GM10248 (cell line): ENCODE measurements around the gene KDM4C.

ENCODE experiments used
- CTCF ChIA-PET: fragments of 300-600 bp; sonication (Branson Sonifier 250); formaldehyde crosslinking; extraction: SDS; loops from one replicate; lab custom pipeline; 2021; ENCODE audit warnings: antibody characterized with exemption; lab: Yijun Ruan, JAX
- POLR2A ChIA-PET: fragments of 350-650 bp; sonication (Branson Sonifier 250); formaldehyde crosslinking; extraction: SDS; loops from one replicate; lab custom pipeline; 2020; ENCODE audit warnings: antibody characterized with exemption; lab: Yijun Ruan, JAX
- DNase-seq: peaks from one replicate; pipeline ENCODE4 v3.0.0; 2012; ENCODE audit errors: extremely low spot score
- TF ChIP-seq, protein P1 (sequence below): IDR thresholded peaks from 2 replicates; pipeline ENCODE4 v1.5.1; 2012; ENCODE audit warnings: mild to moderate bottlenecking, low read depth; ENCODE audit errors: extremely low read depth, missing control alignments, control extremely low read depth

KDM4C gene

DNA sequence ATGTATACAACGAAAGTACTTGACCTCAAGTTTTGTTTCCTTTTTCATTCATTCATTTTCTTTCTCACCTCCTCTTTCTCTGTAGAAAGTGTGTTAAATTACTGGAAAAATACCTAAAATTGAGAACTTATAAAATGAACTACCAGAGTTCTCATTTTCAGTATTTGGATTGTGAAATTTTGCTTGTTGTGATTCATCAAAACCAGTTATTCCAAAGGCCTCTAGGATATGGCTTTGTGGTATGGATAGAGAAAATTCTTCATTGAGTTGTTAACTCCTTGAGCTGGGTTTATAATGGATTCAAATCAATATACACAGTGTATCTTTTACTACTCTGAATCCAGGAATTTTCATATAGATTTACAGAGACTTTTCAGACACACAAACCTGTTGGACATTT, 287.6 kb downstream of the KDM4C start:
- DNase-seq, result no peak
- TF ChIP-seq, protein P1, sequence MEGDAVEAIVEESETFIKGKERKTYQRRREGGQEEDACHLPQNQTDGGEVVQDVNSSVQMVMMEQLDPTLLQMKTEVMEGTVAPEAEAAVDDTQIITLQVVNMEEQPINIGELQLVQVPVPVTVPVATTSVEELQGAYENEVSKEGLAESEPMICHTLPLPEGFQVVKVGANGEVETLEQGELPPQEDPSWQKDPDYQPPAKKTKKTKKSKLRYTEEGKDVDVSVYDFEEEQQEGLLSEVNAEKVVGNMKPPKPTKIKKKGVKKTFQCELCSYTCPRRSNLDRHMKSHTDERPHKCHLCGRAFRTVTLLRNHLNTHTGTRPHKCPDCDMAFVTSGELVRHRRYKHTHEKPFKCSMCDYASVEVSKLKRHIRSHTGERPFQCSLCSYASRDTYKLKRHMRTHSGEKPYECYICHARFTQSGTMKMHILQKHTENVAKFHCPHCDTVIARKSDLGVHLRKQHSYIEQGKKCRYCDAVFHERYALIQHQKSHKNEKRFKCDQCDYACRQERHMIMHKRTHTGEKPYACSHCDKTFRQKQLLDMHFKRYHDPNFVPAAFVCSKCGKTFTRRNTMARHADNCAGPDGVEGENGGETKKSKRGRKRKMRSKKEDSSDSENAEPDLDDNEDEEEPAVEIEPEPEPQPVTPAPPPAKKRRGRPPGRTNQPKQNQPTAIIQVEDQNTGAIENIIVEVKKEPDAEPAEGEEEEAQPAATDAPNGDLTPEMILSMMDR, result no peak
- ChIA-PET POLR2A (no interaction called here), CTCF (interaction anchor here (1.1 to 1.8 kb wide), 4 partner anchors 8 to 28 kb away, joined by 3 to 5 read pairs (median 4); no protein-coding TSS in a partner anchor)

DNA sequence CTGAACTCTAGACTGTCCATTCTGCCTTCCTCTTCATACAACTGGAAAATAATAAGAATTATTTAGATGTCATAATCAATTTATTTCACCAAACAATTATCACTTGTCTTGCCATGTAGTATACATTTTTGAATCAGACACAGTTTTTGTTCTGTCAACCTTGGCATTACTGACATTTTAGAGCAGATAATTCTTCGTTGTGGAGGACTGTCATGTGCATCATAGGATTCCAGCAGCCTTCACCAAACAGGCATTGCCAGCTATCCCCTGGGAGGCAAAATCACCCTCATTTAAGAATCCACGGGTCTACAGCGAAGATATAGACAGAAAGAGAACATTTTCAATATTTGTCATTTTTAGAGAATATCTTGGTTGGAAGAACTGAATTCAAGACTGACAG, 293.9 kb downstream of the KDM4C start:
- ChIA-PET CTCF (interaction anchor here (1.1 to 2.1 kb wide), 6 partner anchors 11 to 485 kb away, joined by 3 to 14 read pairs (median 6); no protein-coding TSS in a partner anchor), POLR2A (no interaction called here)
- no peak for DNase-seq
- TF ChIP-seq, protein P1, result no peak

DNA sequence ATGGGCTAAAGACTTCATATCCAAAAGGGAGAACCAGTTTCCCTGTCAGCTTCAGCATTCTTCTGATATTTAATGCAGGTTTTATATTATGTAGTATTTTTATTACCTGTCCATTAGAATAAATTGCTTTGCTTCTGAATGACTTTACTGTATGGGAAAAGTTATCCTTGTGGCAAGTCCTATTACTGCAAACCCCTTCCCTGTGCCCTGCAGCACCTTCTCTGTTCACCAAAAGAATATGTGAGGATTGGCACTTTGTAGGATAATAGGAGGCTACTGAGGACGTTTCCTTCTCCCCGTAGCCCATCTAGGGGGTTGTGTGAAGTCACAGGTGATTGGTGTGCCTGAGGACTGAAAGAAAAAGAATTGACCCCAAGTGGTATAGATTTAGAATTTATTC, 296.1 kb downstream of the KDM4C start:
- POLR2A ChIA-PET, result no interaction called here
- CTCF ChIA-PET, result interaction anchor here (1.2 to 1.8 kb wide), 4 partner anchors 10 to 519 kb away, joined by 3 to 6 read pairs (median 5); no protein-coding TSS in a partner anchor
- TF ChIP-seq, protein P1, result no peak
- no peak for DNase-seq

DNA sequence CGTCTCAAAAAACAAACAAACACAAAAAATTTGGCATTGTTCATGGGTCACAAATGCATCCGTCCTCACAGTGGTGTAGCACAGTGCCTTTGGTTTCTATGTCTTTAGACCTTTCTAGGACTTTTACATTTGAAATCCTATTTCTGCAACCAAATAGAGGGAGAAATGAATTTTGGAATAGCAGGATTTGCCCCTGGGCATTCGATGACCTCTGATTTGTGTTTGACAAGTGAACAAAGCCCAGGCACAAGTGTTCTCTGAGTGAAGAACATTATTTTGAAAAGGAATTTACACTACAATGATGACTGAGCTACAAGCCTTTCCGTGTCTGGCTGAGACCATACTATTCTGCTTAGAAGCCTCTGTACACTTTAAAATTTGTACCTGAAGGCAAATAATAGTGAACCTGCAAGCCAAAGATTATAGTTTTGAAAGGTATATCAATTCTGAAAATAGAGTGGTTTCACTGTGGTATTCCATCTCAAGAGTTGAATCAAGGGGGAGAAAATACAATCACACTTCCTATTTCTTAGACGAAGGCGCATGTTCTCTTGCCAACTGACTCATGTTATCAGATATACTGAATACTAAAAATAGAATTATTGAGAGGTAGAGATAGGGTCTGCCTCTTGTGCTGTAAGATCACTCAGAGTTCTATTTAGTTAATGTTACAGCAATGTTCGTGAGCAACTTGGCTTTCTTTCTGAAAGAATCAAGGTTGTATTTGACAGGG, 297.6 kb downstream of the KDM4C start:
- ChIA-PET POLR2A (no interaction called here), CTCF (no interaction called here)
- TF ChIP-seq, protein P1, result no peak
- peak; percentile 6 for DNase-seq

DNA sequence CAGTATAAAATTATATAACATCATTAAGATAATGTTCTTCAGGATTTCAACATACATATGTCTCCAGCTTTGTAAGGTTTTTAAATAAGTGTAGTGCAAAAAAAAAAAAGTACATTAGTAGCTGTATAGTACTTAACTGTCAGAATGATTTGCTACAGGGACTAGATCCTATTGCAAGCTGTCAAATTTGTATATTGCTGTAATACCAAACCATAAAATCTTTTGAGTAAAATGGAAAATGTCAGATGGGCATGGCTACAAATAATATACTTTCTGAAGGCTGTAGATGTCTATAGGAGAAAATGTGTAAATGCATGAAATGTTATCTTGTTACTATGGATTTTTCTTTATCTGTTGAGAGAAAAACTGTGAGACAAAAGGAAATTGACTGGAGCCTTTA, 298.5 kb downstream of the KDM4C start:
- POLR2A ChIA-PET, result no interaction called here
- no peak for DNase-seq
- TF ChIP-seq, protein P1, result no peak
- CTCF ChIA-PET, result interaction anchor here (1.1 to 1.4 kb wide), 3 partner anchors 11 to 303 kb away, joined by 3 to 4 read pairs (median 3); no protein-coding TSS in a partner anchor

DNA sequence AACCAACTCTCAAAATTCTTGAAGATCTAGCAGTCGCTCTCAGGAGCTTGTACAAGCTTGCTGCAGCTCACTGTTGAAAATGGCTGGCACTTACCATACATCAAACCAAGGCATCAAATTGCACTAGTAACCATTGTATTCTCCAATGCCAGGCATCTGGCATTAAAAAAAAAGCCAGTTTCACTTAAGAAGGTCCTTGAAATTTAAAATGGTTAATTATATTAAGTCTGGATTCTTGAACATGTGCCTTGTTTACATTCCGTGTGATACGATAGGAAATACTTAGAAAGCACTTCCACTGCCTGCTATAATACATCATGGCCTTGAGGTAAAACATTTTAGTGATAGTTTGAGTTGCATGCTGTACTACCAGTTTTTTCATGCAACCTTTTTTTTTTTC, 300.7 kb downstream of the KDM4C start:
- POLR2A ChIA-PET, result no interaction called here
- CTCF ChIA-PET, result interaction anchor here (1.5 to 1.8 kb wide), 2 partner anchors 10 to 13 kb away, joined by 4 read pairs; no protein-coding TSS in a partner anchor
- no peak for DNase-seq
- TF ChIP-seq, protein P1, result no peak
